Endothelial cell of umbilical vein (primary cell): Measurements from ENCODE around the gene CCND1. TPM values are rescaled to one million over a fixed set of nuclear protein-coding genes. Genes with fewer than 3 reads are reported as not detected.

Source experiments
- BruUV-seq: library from RNA; stranded (reverse); fragments of 400-500 nt; replicated peaks from 2 replicates; lab custom pipeline; 2021; lab: Mats Ljungman, UMichigan
- CTCF ChIA-PET: fragments of 300-600, 350-600 bp; sonication (Branson Sonifier 250); formaldehyde crosslinking; loops from one replicate; lab custom pipeline; 2021; ENCODE audit warnings: antibody characterized with exemption, inconsistent platforms; lab: Charles Lee
- POLR2A ChIA-PET: fragments of 300-600, 350-600 bp; sonication (Branson Sonifier 250); formaldehyde crosslinking; loops from one replicate; lab custom pipeline; 2021; ENCODE audit warnings: antibody characterized with exemption, inconsistent platforms; lab: Charles Lee
- DNase-seq: peaks from one replicate; pipeline ENCODE4 v3.0.0-alpha.2; 2011; ENCODE audit warnings: low read depth, low spot score
- FAIRE-seq: peaks from 2 replicates; lab custom pipeline; 2011; peaks lifted over from hg19 to GRCh38; lab: Jason Lieb, UNC
- H2AFZ ChIP-seq: 2 replicates; pipeline ENCODE4 v1.6.0; 2012; ENCODE audit warnings: low read depth, low read length, control low read depth, inconsistent platforms
- H3K27ac ChIP-seq: 2 replicates; pipeline ENCODE4 v1.5.1; 2011; ENCODE audit warnings: low read depth, mild to moderate bottlenecking, control low read depth, low read length, moderate library complexity; ENCODE audit not compliant: insufficient read depth
- H3K27me3 ChIP-seq, 2 experiments: 2 replicates each; pipeline versions ENCODE4 v1.6.0 to v1.6.1; 2011; ENCODE audit warnings: low read length in 2 of 2, mixed read lengths in 1 of 2; ENCODE audit not compliant: control insufficient read depth in 2 of 2, insufficient read depth in 2 of 2
- H3K36me3 ChIP-seq, 2 experiments: 2 replicates in 1 of 2; 3 replicates in 1 of 2; pipeline ENCODE4 v1.5.1; 2011; ENCODE audit warnings: low read length in 2 of 2, mild to moderate bottlenecking in 1 of 2, moderate library complexity in 1 of 2; ENCODE audit not compliant: control insufficient read depth in 2 of 2, insufficient read depth in 2 of 2; ENCODE audit errors: extremely low read depth in 1 of 2
- H3K4me1 ChIP-seq: 3 replicates; pipeline ENCODE4 v1.5.1; 2011; ENCODE audit warnings: mild to moderate bottlenecking, low read length; ENCODE audit not compliant: control insufficient read depth, insufficient read depth; ENCODE audit errors: extremely low read depth
- H3K4me2 ChIP-seq: 2 replicates; pipeline ENCODE4 v1.6.1; 2011; ENCODE audit warnings: low read length, control low read depth, mixed read lengths; ENCODE audit not compliant: insufficient read depth
- H3K4me3 ChIP-seq, 3 experiments: fragments of 200-600 bp in 1 of 3; sonication (generic), shearing (Covaris generic) in 1 of 3; replicated peaks in 1 of 3; 2 replicates each; pipeline ENCODE4 v1.5.1; 2011 to 2016; ENCODE audit warnings: control low read depth in 3 of 3, low read length in 3 of 3, mild to moderate bottlenecking in 2 of 3, inconsistent platforms in 1 of 3, low read depth in 1 of 3, moderate library complexity in 1 of 3; ENCODE audit not compliant: insufficient read depth in 1 of 3
- H3K79me2 ChIP-seq: 2 replicates; pipeline ENCODE4 v1.6.0; 2012; ENCODE audit warnings: low read length, inconsistent platforms; ENCODE audit not compliant: control insufficient read depth, insufficient read depth
- H3K9ac ChIP-seq: replicated peaks from 2 replicates; pipeline ENCODE3; 2011; ENCODE audit warnings: low read length, control low read depth; ENCODE audit not compliant: insufficient read depth; ENCODE audit errors: extremely low read depth
- H3K9me1 ChIP-seq: replicated peaks from 3 replicates; pipeline ENCODE4 v1.6.0; 2011; ENCODE audit warnings: mild to moderate bottlenecking, low read length; ENCODE audit not compliant: control insufficient read depth, insufficient read depth; ENCODE audit errors: extremely low read depth
- H3K9me3 ChIP-seq: replicated peaks from 2 replicates; pipeline ENCODE4 v1.5.1; 2012; ENCODE audit warnings: low read length, inconsistent platforms; ENCODE audit not compliant: control insufficient read depth, insufficient read depth
- H4K20me1 ChIP-seq: replicated peaks from 2 replicates; pipeline ENCODE3; 2011; ENCODE audit warnings: mild to moderate bottlenecking, low read length; ENCODE audit not compliant: control insufficient read depth, insufficient read depth; ENCODE audit errors: extremely low read depth
- EZH2 ChIP-seq: IDR thresholded peaks from 2 replicates; pipeline ENCODE4 v1.6.1; 2012; ENCODE audit warnings: borderline replicate concordance, low read depth, mild to moderate bottlenecking, moderate library complexity, low read length, inconsistent platforms; ENCODE audit not compliant: severe bottlenecking
- FOS ChIP-seq: IDR thresholded peaks from 2 replicates; pipeline ENCODE4 v1.6.1; 2011; ENCODE audit warnings: mild to moderate bottlenecking, low read length, moderate library complexity, borderline replicate concordance; ENCODE audit not compliant: insufficient read depth
- GATA2 ChIP-seq: IDR thresholded peaks from 2 replicates; pipeline ENCODE4 v1.7.0; 2011; ENCODE audit warnings: low read depth, mild to moderate bottlenecking, moderate library complexity, mixed read lengths, low read length; ENCODE audit not compliant: insufficient read length, insufficient read depth
- JUN ChIP-seq: IDR thresholded peaks from 2 replicates; pipeline ENCODE4 v1.6.1; 2011; ENCODE audit warnings: borderline replicate concordance, low read depth; ENCODE audit not compliant: insufficient read length, insufficient read depth
- MYC ChIP-seq: IDR thresholded peaks from one replicate; pipeline ENCODE4 v1.6.1; 2011; ENCODE audit warnings: mild to moderate bottlenecking, low read depth, low read length
- POLR2A ChIP-seq: IDR thresholded peaks from 2 replicates; pipeline ENCODE4 v1.6.1; 2012; ENCODE audit warnings: low read depth, mild to moderate bottlenecking, control low read depth, low read length
- POLR2AphosphoS5 ChIP-seq: IDR thresholded peaks from 2 replicates; pipeline ENCODE4 v1.6.1; 2012; ENCODE audit warnings: low read depth, mild to moderate bottlenecking, control low read depth, low read length, moderate library complexity; ENCODE audit not compliant: insufficient read depth
- dilution Hi-C: fragments of 300-500 bp; cut with MboI; formaldehyde crosslinking; loops from one replicate; pipeline ENCODE4 v1.15.0; 2019; ENCODE audit warnings: low sequenced_read_pairs; ENCODE audit not compliant: extremely low pct_ligation_motif_present
- intact Hi-C: fragments of 100-400 bp; cut with micrococcal nuclease; formaldehyde crosslinking; loops from one replicate; pipeline ENCODE4 v1.10.0; 2022
- polyA plus RNA-seq, 4 experiments: library from polyadenylated mRNA; depleted of rRNA in 3 of 4; stranded (reverse) in 3 of 4; unstranded in 1 of 4; fragments of >200 nt; gene quantifications; 2 replicates each; pipeline versions ENCODE4 v1.2.1 to v1.2.3, GENCODE V29; 2011 to 2012; ENCODE audit warnings: missing spikeins in 1 of 4
- total RNA-seq: library from RNA; stranded (reverse); gene quantifications from 2 replicates; pipeline ENCODE4 v1.2.3, GENCODE V29; 2021
- TF ChIP-seq, protein P1 (sequence below), 2 donors: IDR thresholded peaks; 1 replicate in 1 of 2; 2 replicates in 1 of 2; pipeline ENCODE4 v1.5.1; 2011; ENCODE audit warnings: low read length in 2 of 2, mild to moderate bottlenecking in 2 of 2, moderate library complexity in 2 of 2, control low read depth in 1 of 2, inconsistent platforms in 1 of 2, low read depth in 1 of 2; ENCODE audit not compliant: insufficient read depth in 1 of 2; ENCODE audit errors: extremely low read depth in 1 of 2
- TF ChIP-seq, protein P2 (sequence below): IDR thresholded peaks from 2 replicates; pipeline ENCODE4 v1.6.1; 2011; ENCODE audit not compliant: insufficient read depth, insufficient read length

The CCND1 gene
- total and polyA plus RNA-seq, 2 donors (not counting 3 experiments of a cell fraction or from before 2014, with no cell fraction given) = 98.7 to 370 TPM

DNA sequence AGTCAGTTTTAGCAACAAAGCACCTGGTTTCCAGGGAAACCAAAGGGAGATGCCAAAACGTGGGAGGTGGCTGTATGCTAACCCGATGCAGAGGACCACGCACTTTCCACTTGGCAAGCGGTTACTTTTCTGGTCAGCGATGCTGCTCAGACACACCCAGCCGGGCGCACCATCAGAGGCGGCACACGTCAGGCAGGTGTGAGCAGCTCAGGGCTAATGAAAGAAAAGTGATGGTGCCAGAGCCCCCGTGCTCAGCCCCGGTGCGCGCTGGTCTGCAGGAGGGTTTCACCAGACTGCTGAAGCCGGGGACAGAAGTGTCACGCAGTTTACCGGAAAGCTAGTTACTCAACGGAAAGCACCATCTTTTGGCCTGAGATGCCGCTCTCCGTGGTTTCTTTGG, 28.5 kb downstream of the CCND1 start:
- dilution Hi-C loops = loop anchor here (25.0 kb wide), 1 partner anchor 557 kb away; no protein-coding TSS in a partner anchor
- H3K4me3 ChIP-seq = no peak overlapping the region
- peaks cover 7% of the 10 kb centered on the region for H3K4me1 ChIP-seq
- H3K79me2 ChIP-seq = peaks cover 20% of the 10 kb centered on the region
- ChIA-PET POLR2A (interaction anchor here (0.7 kb wide), 1 partner anchor 28 kb away, joined by 3 read pairs; no protein-coding TSS in a partner anchor), CTCF (interaction anchor here (1.1 to 5.9 kb wide), 16 partner anchors 8 to 669 kb away, joined by 3 to 137 read pairs (median 6); partner anchors contain the start of genes MYEOV and TPCN2)
- TF ChIP-seq POLR2A (no peak), GATA2 (no peak), POLR2AphosphoS5 (no peak), EZH2 (no peak), MYC (no peak), FOS (no peak), JUN (no peak)
- TF ChIP-seq, protein P1, sequence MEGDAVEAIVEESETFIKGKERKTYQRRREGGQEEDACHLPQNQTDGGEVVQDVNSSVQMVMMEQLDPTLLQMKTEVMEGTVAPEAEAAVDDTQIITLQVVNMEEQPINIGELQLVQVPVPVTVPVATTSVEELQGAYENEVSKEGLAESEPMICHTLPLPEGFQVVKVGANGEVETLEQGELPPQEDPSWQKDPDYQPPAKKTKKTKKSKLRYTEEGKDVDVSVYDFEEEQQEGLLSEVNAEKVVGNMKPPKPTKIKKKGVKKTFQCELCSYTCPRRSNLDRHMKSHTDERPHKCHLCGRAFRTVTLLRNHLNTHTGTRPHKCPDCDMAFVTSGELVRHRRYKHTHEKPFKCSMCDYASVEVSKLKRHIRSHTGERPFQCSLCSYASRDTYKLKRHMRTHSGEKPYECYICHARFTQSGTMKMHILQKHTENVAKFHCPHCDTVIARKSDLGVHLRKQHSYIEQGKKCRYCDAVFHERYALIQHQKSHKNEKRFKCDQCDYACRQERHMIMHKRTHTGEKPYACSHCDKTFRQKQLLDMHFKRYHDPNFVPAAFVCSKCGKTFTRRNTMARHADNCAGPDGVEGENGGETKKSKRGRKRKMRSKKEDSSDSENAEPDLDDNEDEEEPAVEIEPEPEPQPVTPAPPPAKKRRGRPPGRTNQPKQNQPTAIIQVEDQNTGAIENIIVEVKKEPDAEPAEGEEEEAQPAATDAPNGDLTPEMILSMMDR (IDR thresholded peaks at IDR 0.05; ENCODE audit: extremely low read depth in 1 of 2, insufficient read depth in 1 of 2, low read depth in 1 of 2, low read length in 2 of 2) = no peak
- TF ChIP-seq, protein P2, sequence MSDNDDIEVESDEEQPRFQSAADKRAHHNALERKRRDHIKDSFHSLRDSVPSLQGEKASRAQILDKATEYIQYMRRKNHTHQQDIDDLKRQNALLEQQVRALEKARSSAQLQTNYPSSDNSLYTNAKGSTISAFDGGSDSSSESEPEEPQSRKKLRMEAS = no peak
- BruUV-seq = no TSS peak
- H3K9me3 ChIP-seq = no peaks in the 10 kb centered on the region
- H3K9ac ChIP-seq = no peak overlapping the region
- no peak overlapping the region for H3K4me2 ChIP-seq
- DNase-seq = no peak
- intact Hi-C loops = no loop called here
- H3K9me1 ChIP-seq = no peaks in the 10 kb centered on the region
- no peak overlapping the region for H2AFZ ChIP-seq
- FAIRE-seq = no peak
- H3K27ac ChIP-seq = no peak overlapping the region
- no peaks in the 10 kb centered on the region for H3K27me3 ChIP-seq
- H3K36me3 ChIP-seq = peaks cover 6 to 21% of the 10 kb centered on the region in 2 experiments
- no peaks in the 10 kb centered on the region for H4K20me1 ChIP-seq
